HG03108 (cell line): ENCODE data around the gene FGF5.
A peak's percentile ranks its signal among the peaks of the same experiment; 100 is the strongest.

Source experiments
- ATAC-seq: cut with Tn5 transposase; IDR thresholded peaks from one replicate; pipeline ENCODE4 v1.9.1; 2021; ENCODE audit warnings: moderate library complexity; ENCODE audit not compliant: unreplicated experiment

The FGF5 gene

DNA sequence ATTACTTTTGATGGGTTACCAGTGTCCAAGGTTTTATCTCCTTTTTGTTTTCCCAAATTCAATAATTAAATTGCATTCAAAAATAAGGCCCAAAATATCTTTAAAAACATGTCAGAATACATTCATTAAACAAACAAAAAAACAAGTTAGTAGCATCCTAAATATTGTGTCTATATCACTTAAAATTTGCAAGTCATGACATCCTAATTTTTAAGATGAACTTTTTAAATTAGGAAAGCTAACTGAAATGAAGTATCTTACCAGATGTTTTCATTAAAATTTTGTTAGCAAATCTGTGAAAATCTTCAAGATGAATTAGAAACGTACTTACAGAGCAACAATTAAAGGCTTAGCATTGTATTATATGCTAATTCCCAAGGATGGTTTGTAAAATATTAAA lies 68.1 kb downstream of the FGF5 start:
- no peak for ATAC-seq

GRCh38 chr4:80335226-80335553 lies 68.7 kb downstream of the FGF5 start:
- no peak for ATAC-seq

- ATAC-seq = peak; percentile 93
These were observed 69.3 kb downstream of the FGF5 start, which contains the start of gene CFAP299 for GRCh38 chr4:80335554-80336358. TSS of gene CFAP299 (plus strand) at chr4:80335730.

DNA sequence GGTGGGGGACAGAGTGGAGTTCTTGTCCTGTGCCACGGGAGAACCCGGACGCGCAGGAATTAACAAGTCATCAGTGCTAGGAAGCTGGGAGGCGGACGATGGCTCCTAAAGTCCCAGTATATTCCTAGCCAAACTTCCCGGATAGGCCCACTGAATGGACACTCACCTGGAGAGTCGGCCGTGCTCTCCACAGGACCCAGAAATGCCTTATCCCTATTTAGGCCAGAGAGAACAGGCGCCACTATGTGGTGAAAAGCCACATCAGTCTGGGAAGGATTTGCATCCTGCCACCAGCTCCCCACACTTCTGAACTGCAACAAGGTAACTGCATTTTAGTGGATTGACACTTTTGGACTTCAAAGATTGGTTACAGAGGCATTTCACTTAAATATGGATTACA lies 70.1 kb downstream of the FGF5 start:
- no peak for ATAC-seq

DNA sequence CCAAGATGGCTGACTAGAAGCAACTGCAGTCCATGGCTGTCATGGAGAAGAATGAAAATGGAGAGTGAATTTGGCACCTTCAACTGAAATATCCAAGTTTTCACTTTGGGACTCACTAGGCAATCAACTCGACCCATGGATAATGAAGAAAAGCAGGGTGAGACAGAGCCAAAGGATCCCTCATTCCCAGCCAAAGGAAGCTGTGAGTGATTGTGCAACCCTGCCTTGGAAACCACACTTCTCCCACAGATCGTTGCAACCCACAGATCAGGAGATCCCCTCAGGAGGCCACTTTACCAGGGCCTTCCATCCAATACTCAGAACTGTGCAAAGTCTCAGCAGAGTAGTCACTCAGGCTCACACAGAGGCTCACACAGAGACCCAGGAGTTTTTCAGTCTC lies 73.6 kb downstream of the FGF5 start:
- ATAC-seq = no peak
